Fibroblast of villous mesenchyme (primary cell): ENCODE results near the gene RGS6. TPM values are rescaled to one million over a fixed set of nuclear protein-coding genes. Genes with fewer than 3 reads are reported as not detected.

Experiments used
- DNase-seq: peaks from one replicate; pipeline ENCODE4 v3.0.0-alpha.2; 2010; ENCODE audit warnings: low read depth
- H3K4me3 ChIP-seq: 2 replicates; pipeline ENCODE4 v1.5.1; 2011; ENCODE audit warnings: low read depth, mild to moderate bottlenecking, low read length
- CTCF ChIP-seq: IDR thresholded peaks from 2 replicates; pipeline ENCODE4 v1.5.1; 2012; ENCODE audit warnings: low read depth, mild to moderate bottlenecking, low read length; ENCODE audit not compliant: insufficient read depth
- total RNA-seq: library from RNA; depleted of rRNA; stranded (reverse); fragments of >200 nt; gene quantifications from 2 replicates; pipeline ENCODE4 v1.2.3, GENCODE V29; 2012

RGS6 gene
- total RNA-seq, 1 donor: not detected

DNA sequence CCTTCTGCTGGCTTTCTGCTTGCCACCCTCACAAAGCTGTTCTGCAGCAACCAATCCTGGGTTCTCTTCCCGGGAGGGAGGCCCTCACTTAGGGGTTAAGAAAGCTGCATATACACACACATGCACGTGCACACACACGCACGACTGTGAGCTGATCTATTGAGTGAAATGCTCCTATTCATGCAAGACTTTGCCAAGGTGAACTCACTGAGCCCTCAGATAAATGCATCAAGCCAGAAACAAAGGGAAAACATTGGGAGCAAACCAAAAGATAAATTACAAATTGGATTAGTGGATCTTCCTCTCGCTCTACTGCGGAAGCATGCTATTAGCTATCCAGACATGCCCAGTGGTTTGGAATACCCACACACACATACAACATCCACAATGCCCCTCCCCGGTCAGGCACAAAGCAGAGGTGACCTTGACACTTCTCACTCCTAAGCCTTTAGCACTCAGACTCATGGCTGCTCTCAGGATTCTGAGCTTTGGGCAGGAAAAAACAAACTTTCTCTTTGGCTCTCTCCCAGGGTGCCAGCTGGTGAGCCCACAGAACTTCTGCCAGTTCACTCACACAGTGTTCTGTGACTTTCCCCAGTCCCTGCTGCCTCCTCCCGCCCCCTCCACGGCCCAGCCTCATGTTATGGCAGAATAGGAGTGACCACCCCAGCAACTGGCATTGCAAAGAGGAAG, 641.6 kb downstream of the RGS6 start:
- H3K4me3 ChIP-seq: no peak overlapping the region
- no peak for DNase-seq
- TF ChIP-seq CTCF: no peak

GRCh38 chr14:72574715-72575114, 642.5 kb downstream of the RGS6 start:
- H3K4me3 ChIP-seq: no peak overlapping the region
- DNase-seq: no peak
- no peak for TF ChIP-seq CTCF

- no peak for DNase-seq
- no peak overlapping the region for H3K4me3 ChIP-seq
- no peak for TF ChIP-seq CTCF
These were observed 644.0 kb downstream of the RGS6 start for GRCh38 chr14:72576258-72576657.

DNA sequence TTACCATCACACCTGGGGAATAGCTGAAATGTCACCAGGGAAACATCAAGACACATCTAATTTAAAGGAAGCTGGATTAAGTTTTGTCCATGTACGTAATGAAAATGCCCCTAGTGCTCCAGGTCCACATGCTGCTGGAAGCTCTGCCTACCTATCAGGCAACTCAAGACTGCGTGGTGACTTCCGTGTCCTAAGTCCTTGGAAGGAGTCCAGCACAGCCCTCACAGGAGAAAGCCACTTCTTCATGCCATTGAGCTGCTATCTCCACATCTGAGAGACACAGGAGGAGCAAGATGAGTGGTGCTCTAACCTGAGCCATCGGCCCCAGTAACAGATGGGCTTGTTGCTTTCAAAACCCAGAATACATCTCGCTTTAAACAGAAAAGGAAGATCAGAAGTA, 645.3 kb downstream of the RGS6 start:
- TF ChIP-seq CTCF: no peak
- DNase-seq: no peak
- H3K4me3 ChIP-seq: no peak overlapping the region

DNA sequence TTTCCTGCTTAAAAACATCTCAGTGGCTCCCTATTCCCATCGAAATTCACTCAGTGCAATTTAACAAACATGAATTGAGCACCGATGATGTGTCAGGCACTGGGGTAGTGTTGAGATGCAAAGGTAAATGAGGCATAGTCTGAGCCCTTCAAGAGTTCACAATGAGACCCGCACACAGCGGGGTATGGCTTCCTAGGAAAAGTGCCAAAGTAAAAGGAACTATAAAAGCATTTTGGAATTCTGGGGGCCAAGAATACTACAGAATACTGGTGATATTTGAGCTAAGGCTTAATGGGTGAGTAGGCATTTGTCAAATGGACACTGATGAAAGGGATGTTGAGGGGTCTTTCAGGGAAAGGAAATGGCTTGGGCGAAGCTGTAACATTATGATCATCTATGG, 646.3 kb downstream of the RGS6 start:
- no peak overlapping the region for H3K4me3 ChIP-seq
- TF ChIP-seq CTCF: no peak
- DNase-seq: no peak

DNA sequence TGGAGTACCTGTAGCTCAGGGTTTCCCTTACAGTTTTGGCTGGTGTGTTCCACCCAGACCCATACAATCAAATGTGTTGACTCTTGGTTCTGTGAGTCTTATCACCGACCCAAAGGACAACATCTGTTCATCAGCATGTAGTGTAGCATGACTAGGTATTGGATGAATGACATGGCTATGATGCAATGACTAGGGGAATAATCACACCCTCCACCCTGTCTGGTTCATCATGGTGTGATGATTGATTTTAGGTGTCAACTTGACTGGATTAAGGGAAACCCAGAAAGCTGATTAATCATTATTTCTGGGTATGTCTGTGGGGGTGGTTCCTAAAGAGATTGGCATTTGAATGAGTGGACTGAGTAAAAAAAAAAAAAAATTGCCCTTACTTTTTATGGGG, 650.4 kb downstream of the RGS6 start:
- no peak for TF ChIP-seq CTCF
- DNase-seq: no peak
- no peak overlapping the region for H3K4me3 ChIP-seq
